Pulmonary artery endothelial cell (primary cell): ENCODE results near the gene PREP. TPM values are rescaled to one million over a fixed set of nuclear protein-coding genes. Genes with fewer than 3 reads are reported as not detected.
"Not testable (repeated sequence)": the region's sequence is repeated elsewhere in the genome, so short reads cannot be mapped to it uniquely, and the experiment has no call there.

ENCODE experiments used
- DNase-seq: peaks from one replicate; pipeline ENCODE4 v3.0.0-alpha.2; 2011; ENCODE audit warnings: low read depth, low spot score
- total RNA-seq: library from RNA; depleted of rRNA; stranded (reverse); fragments of >200 nt; gene quantifications from 2 replicates; pipeline ENCODE4 v1.2.3, GENCODE V29; 2014

PREP gene
- total RNA-seq, 1 donor from 2014 or later: 21.7 TPM

DNA sequence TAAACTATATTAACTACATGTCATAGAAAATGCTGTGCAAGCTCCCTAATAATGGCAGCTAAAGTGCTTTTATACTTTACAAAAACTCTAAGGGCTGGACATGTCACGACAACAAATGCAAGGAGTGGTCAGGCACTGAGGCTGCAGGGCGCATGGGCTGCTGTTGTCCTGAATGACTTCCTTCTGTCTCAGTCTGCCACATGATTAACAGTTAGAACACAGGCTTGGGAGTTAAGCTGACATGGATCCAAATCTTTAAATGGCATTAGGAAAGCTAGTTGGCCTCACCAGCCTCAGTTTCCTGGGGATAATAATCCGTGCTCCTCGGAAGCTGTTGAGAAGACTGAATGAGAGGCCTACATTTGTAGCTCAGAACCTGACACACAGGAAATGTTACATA lies 57.4 kb downstream of the PREP start:
- DNase-seq: no peak

DNA sequence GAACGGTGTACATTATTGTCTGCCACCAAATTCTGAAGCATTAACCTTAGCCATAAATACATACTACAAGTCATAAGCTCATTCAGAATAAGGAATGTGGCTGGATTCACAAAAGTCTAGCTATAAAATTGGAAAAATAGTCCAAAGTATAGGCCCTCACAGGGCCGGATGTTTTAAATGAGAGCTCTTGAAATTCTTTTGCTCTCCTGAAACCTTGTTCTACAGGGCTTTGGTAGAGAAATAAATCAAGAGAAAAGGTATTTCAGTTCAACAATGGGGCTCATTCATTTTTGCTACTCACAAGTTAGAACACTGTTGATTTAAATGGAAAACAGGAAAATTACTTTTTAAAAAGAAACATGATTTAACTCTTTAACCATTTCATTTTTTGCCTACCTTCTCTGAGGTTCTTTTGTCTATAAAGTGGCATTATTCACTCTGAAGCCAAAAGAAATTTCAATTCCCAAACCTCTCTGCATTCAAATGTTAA lies 58.0 kb downstream of the PREP start:
- no peak for DNase-seq

DNA sequence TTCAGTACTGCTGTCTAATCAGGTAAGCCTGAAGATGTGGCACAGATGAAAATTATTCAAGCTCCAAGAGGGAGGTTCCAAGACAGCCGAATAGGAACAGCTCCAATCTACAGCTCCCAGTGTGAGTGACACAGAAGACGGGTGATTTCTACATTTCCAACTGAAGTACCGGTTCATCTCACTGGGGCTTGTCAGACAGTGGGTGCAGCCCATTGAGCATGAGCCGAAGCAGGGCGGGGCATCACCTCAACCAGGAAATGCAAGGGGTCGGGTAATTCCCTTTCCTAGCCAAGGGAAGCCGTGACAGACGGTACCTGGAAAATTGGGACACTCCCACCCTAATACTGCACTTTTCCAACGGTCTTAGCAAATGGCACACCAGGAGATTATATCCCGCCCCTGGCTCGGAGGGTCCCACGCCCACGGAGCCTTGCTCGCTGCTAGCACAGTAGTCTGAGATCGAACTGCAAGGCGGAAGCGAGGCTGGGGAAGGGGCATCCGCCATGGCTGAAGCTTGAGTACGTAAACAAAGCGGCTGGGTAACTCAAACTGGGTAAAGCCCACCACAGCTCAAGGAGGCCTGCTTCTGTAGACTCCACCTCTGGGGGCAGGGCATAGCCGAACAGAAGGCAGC lies 64.4 kb downstream of the PREP start:
- DNase-seq: not testable (repeated sequence)

DNA sequence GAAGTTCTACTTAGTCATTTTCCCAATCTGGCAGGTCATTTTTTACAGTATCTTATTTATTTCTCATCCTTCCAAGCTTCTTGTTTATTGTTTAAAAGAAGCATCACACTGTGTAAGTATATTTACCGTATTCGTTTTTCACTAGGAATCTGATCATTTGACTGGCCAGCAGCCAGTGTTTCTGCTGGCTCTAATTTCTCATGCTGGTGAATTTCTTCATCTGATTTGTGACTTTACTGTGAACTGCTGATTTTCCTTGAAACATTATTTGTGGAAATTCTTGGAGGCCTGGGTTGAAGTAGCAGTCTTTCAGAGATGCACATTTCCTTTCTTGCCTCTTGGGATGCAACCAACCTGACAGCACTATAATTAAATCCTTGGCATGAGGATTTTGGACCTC lies 65.9 kb downstream of the PREP start:
- no peak for DNase-seq

DNA sequence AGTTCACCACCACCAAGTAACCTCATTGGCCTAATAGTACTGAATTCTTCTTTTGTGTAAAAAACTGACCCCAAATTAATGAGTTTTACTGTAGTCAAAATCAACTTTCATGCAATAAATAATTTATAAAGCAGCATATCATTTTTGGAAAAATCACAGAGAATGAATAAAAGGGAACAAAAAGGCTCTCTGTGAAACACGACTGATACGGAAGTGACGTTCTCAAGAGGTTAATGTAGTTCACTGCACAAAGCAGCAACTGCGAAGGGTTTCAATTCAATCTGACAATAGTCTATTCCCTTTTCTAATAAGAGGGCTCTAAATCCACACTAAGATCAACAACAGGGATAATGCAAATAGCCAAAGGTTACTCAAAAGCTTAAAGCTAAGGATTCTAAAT lies 70.3 kb downstream of the PREP start:
- no peak for DNase-seq

DNA sequence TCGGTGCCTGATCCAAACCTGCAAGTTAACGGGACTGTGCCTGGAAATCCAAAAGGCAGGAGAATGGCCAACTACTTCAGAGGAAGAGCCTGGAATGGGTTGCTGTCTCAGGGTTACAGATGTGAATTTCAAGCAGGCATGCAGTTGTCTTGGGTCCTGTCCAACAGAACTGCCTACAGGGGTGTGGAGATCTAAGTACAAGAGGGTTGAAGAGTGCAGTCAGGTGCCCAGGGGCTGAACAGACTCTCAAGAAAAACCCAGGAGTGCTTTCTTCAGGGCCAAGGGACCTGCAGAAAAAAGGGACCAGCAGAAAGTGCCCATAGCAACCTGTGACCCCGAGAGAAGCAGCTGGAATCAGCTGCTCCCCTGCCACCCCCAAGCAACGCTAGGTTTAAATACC lies 71.0 kb downstream of the PREP start:
- DNase-seq: no peak

DNA sequence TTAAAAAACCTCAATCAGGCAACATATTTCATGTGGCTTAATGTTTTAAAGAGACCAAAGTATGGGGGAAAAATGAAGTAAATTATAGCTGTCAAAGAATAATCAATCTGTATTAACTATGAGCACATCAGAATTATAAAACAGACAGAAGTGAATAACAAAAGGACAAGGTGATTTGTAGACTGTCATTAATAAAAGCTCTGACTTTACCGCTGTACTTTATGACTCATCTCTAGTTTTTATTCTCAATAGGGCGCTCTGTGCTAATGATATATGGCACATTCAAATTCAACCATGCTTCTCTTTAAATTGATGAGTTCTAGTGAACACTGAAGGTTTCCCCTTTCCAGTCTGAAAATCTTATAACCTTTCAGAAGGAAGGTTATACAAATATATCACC lies 72.0 kb downstream of the PREP start:
- DNase-seq: no peak

DNA sequence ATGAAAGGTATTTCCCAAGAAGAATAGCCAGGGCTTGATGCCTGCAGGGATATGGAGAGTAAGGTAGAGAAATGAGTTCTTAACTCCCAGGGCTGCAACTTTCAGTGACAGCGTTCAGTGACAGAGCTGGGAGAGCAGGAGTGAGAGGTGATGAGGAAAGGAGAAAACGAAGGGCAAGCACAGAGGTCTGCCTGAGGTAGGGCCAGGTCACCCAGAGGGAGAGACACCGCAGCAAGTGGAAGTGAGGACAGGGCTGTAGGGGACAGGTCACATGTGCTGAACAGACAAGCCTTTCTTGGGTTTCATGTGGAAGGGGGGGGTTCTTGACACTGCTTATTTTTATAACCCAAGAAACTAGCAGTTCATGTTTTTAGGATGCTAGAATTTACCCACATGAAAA lies 72.5 kb downstream of the PREP start:
- DNase-seq: no peak

DNA sequence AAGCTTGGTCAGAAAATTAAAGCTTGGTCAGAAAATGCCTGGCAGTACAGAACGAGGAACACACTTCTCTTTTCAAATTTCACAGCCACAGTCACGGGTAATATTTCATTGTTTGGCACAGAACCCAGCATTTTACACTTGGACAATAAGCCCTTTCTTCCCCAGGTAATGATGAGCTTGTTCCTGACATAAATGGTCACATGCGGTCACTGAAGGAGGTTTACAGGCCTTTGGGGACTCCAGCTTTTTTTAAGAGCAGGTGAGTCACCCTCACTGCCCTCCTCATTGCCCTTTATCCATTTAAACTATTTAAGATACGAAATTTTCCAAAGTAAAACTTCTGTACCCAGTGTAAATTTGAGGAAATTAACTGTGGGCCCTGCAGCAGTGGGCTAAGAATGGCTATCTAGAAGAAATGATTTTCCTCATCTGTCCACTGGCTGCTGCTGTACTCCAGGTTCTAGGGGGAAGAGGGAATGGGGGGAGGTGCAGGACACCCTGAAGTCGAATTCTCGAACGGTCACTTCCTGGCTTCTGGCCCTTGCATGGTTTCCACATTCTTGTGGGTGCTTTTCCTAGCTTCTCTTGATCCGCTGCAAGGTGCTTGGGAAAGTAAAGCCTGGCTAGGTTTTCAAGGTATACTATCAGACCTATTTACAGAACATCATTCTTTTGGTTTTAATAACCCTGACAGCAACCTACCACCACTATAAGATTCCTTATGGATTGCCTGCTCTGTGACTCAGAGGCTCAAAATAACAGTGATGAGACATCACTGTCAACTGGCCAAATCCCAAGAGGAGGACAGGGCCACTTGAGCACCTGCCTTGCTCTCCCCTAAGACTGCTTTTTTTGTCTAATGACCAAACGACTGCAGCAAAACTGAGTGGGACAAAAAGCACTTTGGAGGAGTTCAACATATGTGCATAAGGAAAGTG lies 75.8 kb downstream of the PREP start:
- DNase-seq: no peak

DNA sequence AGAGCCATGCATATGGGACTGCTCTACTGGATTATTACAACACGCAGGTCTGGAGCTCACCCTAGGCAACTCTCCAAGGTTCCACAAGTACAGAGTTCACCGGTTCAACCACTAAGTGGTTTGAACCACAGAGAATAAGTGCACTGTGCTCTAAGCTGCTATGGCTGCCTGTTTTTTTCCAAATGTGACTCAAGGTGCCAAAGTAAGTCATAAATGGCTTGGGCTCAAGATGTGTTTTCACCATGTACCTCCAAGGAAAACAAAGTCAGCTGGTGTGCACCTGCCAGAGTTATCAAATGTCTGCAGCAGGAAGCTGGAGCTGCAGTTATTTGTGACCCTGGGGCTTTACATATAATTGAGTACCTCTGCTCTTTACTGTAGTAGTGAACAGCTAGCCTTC lies 76.7 kb downstream of the PREP start:
- DNase-seq: no peak

DNA sequence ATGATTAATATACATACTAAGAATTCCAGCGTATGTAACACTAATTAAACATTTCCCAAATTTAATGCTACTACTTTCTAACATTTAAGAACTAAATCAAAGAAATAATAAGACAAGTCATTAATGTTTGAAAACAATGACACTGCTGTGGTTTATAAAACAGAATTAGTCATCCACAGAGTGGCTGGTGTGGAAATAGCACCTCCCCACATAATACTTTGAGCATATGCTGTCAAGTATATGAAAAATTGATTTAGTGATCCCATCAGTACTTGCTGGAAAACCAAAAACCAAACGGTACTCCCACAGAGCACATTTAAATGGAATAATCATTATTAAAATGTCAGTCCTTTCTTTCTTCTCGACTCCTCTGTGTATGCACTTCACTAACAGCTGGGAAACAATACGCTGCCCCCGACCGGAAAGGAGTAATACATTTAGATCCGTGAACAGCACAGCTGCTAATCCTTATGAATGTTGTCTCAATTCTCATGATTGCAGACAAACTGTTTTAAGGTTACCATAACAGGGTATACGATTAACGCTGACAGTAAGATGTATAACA lies 78.4 kb downstream of the PREP start:
- DNase-seq: no peak

DNA sequence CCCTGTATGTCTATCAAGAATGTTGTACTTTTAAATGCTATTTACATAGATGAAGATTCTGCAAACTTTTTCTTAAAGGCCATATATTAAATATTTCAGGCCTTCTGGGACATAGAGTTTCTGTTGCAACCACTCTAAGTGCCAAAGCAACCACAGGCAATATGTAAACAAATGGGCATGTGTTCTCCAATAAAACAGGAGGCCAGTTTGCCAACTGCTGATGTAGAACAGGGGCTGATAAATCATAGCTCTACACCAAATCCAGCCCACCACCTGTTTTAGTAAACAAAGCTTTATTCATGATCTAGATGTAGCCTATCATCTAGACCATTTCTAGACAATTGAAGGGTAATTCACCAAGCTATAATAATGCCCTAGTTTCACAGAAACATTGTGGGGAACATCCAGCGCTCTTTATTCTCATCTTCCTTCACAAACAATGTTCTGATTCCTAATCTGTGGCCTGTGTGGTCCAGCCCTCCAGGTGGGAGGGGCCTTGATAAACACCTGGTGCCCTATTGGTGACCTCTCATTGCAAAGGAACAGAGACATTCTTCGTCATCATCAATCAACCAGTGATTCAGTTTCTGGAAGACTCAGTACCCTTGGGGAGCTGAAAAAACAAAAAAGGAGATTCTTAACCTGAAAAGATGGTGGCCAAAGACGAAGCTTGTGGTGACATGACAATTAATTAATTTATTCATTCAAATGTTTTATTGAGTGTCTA lies 80.2 kb downstream of the PREP start:
- no peak for DNase-seq

DNA sequence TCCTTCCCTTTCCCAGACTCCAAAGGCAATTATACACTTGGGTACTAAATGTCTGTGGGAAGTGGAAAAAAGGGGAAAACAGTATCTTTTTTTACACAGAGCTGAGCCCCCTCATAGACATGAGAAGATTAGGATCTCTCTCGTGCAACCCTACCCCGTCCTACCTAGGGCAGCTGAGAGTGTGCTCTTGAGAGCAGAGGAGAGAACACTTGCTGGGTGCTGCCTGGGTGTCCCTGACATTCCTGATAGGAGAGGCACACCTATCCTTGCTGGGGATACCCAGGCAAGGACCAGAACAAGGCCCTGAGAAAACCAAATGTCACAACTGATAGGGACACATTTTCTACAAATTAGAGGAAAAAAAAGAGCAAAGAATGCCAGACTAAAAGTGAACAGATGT lies 81.2 kb downstream of the PREP start:
- no peak for DNase-seq

DNA sequence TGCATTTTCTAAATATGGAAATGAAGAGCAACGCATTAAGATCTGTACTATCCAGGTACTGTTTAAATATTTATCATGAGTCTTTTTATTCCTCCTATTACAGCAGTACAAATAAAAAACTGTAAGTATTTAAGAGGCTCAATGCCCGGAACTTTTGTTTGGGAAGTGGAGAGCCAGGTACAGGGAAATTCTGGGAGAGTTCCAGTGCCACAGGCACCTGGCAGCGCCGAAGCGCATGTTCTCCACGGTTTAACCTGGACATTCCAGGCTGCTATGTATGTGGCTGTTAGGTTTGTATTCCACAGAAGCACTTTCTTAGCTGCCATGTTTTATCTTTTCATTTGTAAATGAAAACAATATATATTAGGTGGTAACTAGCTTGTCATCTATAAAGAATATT lies 81.7 kb downstream of the PREP start:
- no peak for DNase-seq

DNA sequence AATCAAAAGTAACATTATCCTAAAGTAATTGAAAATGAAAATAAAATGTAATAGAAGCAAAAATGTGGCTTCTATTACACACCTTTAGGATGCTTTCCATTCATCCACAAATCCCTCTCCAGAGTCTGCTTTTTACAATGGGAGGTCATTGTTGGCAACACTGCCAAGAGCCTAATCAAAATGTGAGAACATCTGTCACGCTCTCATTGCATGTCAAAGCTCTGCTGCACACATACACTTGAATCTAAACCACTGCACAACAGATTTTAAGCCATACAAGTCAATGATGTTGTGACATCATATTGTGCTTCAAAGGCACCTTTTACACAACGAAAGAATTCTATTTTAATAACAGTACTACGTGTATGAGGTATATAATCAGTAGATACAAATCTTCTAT lies 82.1 kb downstream of the PREP start:
- no peak for DNase-seq

DNA sequence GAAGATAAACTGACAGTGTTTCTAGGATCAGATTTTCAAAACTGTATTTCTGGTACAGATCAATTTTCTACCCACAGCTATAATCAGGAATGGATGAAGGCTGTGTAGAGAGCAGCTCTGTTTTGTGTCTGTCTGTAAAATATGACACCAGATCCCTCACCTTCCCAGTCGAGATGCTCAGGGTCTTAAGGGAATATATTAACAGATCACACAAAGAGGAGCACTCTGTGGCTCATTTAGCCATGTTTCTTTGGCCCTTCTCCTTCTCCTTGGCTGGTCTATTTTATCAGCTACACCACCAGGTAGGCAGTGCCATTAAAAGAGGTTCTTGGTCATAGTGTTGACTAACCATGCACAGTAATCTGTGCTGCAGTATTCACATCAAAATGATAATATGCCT lies 82.6 kb downstream of the PREP start:
- DNase-seq: no peak

DNA sequence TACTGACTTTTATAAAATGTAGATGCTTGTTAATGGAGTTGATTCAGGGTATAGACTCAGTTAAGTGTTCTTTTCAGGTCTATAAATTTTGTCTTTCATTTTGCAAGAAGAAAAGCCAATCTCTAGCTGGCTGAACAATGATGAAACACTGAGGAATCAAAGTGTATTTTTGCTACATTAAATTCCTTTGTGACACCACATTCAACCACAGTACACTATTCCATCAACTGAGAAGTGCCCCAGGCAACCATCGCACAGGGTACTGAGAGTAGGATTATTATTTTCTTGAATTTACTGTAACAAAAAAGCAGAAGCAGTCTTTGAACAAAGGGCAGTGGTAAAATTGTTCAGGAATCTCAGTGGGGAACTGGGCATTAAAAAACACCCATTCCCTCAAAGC lies 83.6 kb downstream of the PREP start:
- no peak for DNase-seq

DNA sequence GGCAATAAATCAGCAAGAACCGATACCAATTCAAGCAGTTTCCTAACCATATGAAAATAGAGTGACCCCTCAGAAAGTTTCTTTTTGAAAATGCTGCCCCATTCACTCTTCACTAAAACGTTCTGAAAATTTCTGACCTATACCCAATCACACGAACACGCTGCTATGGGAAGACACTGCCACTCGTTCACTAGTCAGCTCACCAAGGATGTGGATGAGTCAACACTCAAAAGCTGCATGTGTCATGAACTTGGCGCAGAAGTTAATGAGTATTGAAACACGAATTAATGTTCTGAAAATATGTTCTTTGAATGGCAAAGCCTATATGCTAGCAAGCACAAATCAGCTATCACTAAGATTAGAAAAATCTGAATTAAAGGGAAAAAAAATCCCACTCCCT lies 84.2 kb downstream of the PREP start:
- DNase-seq: no peak

DNA sequence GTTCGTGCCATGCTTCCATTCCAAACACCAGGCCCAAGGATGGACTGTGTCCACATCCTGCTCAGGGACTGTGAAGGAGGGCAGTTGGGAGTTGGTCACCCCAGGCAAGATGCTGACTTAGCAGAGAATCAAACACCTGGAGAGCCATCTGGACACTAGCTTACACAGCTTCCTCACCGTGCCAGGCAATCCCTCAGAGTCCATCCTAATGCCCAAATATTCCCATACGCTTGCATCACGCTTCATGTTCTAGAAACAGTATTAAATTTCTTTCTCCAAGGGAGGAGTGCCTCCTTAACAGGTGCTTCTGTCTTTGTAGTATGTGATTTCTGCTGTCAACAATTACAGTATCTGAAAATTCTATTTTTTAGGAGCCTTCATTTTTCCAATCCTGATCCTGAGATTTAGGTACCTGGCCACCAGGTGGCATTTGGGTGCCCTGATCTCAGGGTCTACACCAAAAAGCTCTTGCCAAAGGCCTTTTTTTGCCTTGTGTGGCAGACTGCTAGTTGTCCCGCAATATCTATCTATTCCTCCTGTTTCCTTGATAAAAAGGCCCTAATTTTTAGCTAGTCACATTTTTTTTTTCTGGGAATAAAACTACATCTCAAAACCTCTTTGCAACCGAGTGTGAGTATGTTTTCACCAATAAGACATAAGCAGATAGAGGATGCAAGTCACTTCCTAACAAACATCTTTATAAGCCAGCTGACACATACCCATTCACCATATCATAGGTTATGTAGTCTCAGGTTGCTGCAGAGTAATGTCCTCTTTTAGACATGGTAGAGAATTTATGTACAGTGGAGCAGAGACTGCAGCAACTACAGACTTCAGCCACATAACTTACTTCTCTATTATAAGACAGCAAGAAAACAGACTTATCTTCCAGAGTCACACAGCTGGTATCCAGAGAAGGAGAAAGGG lies 85.0 kb downstream of the PREP start:
- no peak for DNase-seq

DNA sequence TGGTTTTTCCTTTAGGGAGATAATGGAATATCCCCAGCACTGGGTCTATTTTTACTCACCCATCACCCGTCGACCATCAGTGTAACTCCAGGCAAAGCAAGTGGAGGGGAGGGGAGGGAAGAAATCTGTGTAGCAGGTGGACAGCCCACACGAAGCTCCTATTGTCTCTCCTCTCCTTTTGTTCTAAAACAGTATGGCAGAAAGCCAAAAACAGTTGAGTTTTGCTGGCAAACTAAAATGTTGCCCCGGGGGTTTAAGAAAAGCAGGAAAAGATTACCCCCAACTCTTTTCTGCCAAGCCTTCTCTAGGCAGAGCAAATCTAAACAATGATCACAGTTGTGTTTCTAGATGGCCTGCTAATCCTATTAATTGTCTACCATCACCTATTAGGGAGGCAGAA lies 89.7 kb downstream of the PREP start:
- DNase-seq: no peak

DNA sequence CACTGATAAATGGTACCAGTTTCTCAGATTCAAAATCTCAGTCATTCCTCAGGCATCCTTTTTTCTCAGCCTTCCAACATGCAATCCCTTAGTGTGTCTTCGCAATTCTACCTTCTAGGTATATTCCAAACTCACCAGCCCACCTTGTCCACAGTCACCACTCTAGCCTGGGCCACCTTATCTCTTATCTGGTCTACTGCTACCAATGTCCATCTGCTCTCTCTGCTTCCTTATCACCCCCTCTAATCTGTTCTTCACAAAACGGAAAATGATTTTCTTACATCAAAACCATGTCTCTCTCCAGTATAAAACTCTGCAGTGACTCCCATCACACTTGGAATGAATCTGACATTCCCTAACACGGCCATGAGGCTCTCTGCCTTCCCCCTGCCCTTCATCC lies 91.9 kb downstream of the PREP start:
- DNase-seq: no peak
